Kidney (tissue), 14 donors: ENCODE data around the gene NABP2. TPM values are rescaled to one million over a fixed set of nuclear protein-coding genes. Genes with fewer than 3 reads are reported as not detected.

ENCODE experiments used
- DNase-seq, 5 donors: peaks; one replicate each; pipeline ENCODE4 v3.0.0-alpha.2; 2013 to 2020
- FAIRE-seq: peaks from 2 replicates; lab custom pipeline; 2012; peaks lifted over from hg19 to GRCh38; lab: Jason Lieb, UNC
- H3K27ac ChIP-seq, 2 donors: one replicate each; pipeline ENCODE4 v1.7.0; 2013; ENCODE audit warnings: low read depth in 2 of 2, low read length in 2 of 2, inconsistent platforms in 1 of 2
- H3K27me3 ChIP-seq: one replicate; pipeline ENCODE4 v1.7.1; 2013; ENCODE audit warnings: low read length, inconsistent platforms; ENCODE audit not compliant: control insufficient read depth, insufficient read depth
- H3K36me3 ChIP-seq, 3 donors: one replicate each; pipeline versions ENCODE4 v1.7.0 to v1.7.1; 2013; ENCODE audit warnings: low read length in 3 of 3, control low read depth in 1 of 3, inconsistent platforms in 1 of 3; ENCODE audit not compliant: insufficient read depth in 3 of 3, control insufficient read depth in 2 of 3
- H3K4me1 ChIP-seq, 3 donors: one replicate each; pipeline versions ENCODE4 v1.7.0 to v1.7.1; 2013; ENCODE audit warnings: low read length in 3 of 3, inconsistent platforms in 1 of 3, low read depth in 1 of 3; ENCODE audit not compliant: control insufficient read depth in 2 of 3, insufficient read depth in 2 of 3
- H3K4me3 ChIP-seq, 3 donors: one replicate each; pipeline versions ENCODE4 v1.7.0 to v1.8.1; 2013; ENCODE audit warnings: low read length in 3 of 3, control low read depth in 1 of 3, inconsistent platforms in 1 of 3
- H3K9ac ChIP-seq, 3 donors: one replicate each; pipeline versions ENCODE4 v1.7.0 to v1.7.1; 2013; ENCODE audit warnings: low read length in 3 of 3, control low read depth in 1 of 3, inconsistent platforms in 1 of 3
- H3K9me3 ChIP-seq, 3 donors: one replicate each; pipeline versions ENCODE4 v1.7.0 to v1.7.1; 2013; ENCODE audit warnings: low read length in 3 of 3, control low read depth in 1 of 3, inconsistent platforms in 1 of 3; ENCODE audit not compliant: control insufficient read depth in 2 of 3, insufficient read depth in 1 of 3
- CTCF ChIP-seq: IDR thresholded peaks from 3 replicates; pipeline ENCODE4 v1.5.1; 2012; ENCODE audit warnings: mild to moderate bottlenecking, moderate library complexity, borderline replicate concordance; ENCODE audit not compliant: insufficient read depth; ENCODE audit errors: extremely low read depth
- intact Hi-C: fragments of 100-400 bp; cut with DNase I; formaldehyde crosslinking; loops from one replicate; pipeline ENCODE4 v1.11.1; 2022
- polyA plus RNA-seq: library from polyadenylated mRNA; stranded (reverse); fragments of 350-450 nt; fragmentation: Illumina TruSeq; extraction: RNeasy Lipid Tissue Mini Kit (QIAGEN cat#74804); gene quantifications from one replicate; pipeline ENCODE4 v1.2.3, GENCODE V29; 2014; ENCODE audit warnings: low read depth, low replicate concordance; ENCODE audit not compliant: insufficient read depth
- total RNA-seq: library from RNA; stranded (reverse); fragmentation: NEBNext Ultra II Directional; extraction: Animal tissue kit (Norgen Biotek cat#: 25700); gene quantifications from one replicate; pipeline ENCODE4 v1.2.1, GENCODE V29; 2021
- donor health status: control.
- donor health status: control.
- donor health status: control.
- donor health status: control.
- donor health status: control.
- donor health status: DM: yes; HTN: yes; CAD: no.
- donor health status: Normal renal cell carcinoma (clear cell type).

NABP2 gene
- total and polyA plus RNA-seq, 2 donors from 2014 or later = 31.0 to 42.3 TPM

GRCh38 chr12:56188131-56188777 lies 35.9 kb upstream of the NABP2 start:
- H3K27me3 ChIP-seq = no peaks in the 10 kb centered on the region
- peak overlapping the region; percentile 25 to 88 for H3K27ac ChIP-seq
- H3K4me3 ChIP-seq = peak overlapping the region; percentile 61 to 95 (median 78)
- no peak for TF ChIP-seq CTCF
- peaks cover 5 to 23% (median 19%) of the 10 kb centered on the region in 3 donors for H3K36me3 ChIP-seq
- peaks cover 0 to 19% (median 10%) of the 10 kb centered on the region in 3 donors for H3K4me1 ChIP-seq
- FAIRE-seq (no peak), DNase-seq (peak in 1 of 5 donors; percentile 39)
- intact Hi-C loops = loop anchor here (10.0 kb wide), 1 partner anchor 63 kb away; the partner anchor contains the start of gene ESYT1
- no peaks in the 10 kb centered on the region for H3K9me3 ChIP-seq
- peak overlapping the region; percentile 46 to 82 (median 72) for H3K9ac ChIP-seq

- Histone ChIP-seq H3K27me3 (no peaks in the 10 kb centered on the region), H3K4me1 (peaks cover 0 to 19% (median 10%) of the 10 kb centered on the region in 3 donors), H3K4me3 (peak overlapping the region; percentile 61 to 95 (median 78)), H3K27ac (peak overlapping the region; percentile 25 to 88), H3K9ac (peak overlapping the region; percentile 46 to 82 (median 72)), H3K36me3 (peaks cover 2 to 18% (median 14%) of the 10 kb centered on the region in 3 donors), H3K9me3 (no peaks in the 10 kb centered on the region)
- no peak for TF ChIP-seq CTCF
- DNase-seq = peak in 2 of 5 donors; percentile 29 to 87
- FAIRE-seq = no peak
- intact Hi-C loops = loop anchor here (10.0 kb wide), 1 partner anchor 64 kb away; the partner anchor contains the start of gene ESYT1
These were observed 35.4 kb upstream of the NABP2 start for GRCh38 chr12:56188778-56189098.

GRCh38 chr12:56189099-56189917 lies 34.8 kb upstream of the NABP2 start, which contains the start of gene SMARCC2:
TSS of gene SMARCC2 (minus strand) at chr12:56189483. CDS start at chr12:56189461, 22 bp downstream.
- peak; percentile 91 to 95 (median 94) for DNase-seq
- H3K27ac ChIP-seq = peak within 1 kb of the TSS; percentile 93 to 99
- TF ChIP-seq CTCF = peak; percentile 83
- no peaks in the 10 kb centered on the region for H3K9me3 ChIP-seq
- H3K4me3 ChIP-seq = peak within 1 kb of the TSS; percentile 78 to 95 (median 95)
- H3K27me3 ChIP-seq = no peaks in the 10 kb centered on the region
- no peak for FAIRE-seq
- peaks cover 0 to 19% (median 10%) of the 10 kb centered on the region in 3 donors for H3K4me1 ChIP-seq
- intact Hi-C loops = loop anchor here (10.0 kb wide), 1 partner anchor 65 kb away; the partner anchor contains the start of gene ESYT1
- peak within 1 kb of the TSS; percentile 87 to 95 (median 87) for H3K9ac ChIP-seq
- peaks cover 2 to 13% (median 9%) of the 10 kb centered on the region in 3 donors for H3K36me3 ChIP-seq
